WTC11 (cell line): ENCODE data around the gene HMGXB3. TPM values are rescaled to one million over a fixed set of nuclear protein-coding genes. Genes with fewer than 3 reads are reported as not detected.

Source experiments
- CREM ChIP-seq: sonication (generic); formaldehyde crosslinking; IDR thresholded peaks from 2 replicates; pipeline ENCODE4 v1.8.1; 2022; ENCODE audit warnings: mild to moderate bottlenecking, missing genetic modification reagents, moderate library complexity
- ESRRA ChIP-seq: sonication (generic); formaldehyde crosslinking; IDR thresholded peaks from 2 replicates; pipeline ENCODE4 v1.8.1; 2022; ENCODE audit warnings: mild to moderate bottlenecking, missing genetic modification reagents, borderline replicate concordance
- ETV6 ChIP-seq: sonication (generic); formaldehyde crosslinking; IDR thresholded peaks from 2 replicates; pipeline ENCODE4 v1.8.1; 2022; ENCODE audit warnings: mild to moderate bottlenecking, missing genetic modification reagents
- FOXJ3 ChIP-seq: sonication (generic); formaldehyde crosslinking; IDR thresholded peaks from 2 replicates; pipeline ENCODE4 v1.9.0; 2021; ENCODE audit warnings: missing genetic modification reagents, mild to moderate bottlenecking, borderline replicate concordance
- FOXP1 ChIP-seq: sonication (generic); formaldehyde crosslinking; IDR thresholded peaks from 2 replicates; pipeline ENCODE4 v1.8.0; 2022; ENCODE audit warnings: missing genetic modification reagents, mild to moderate bottlenecking, moderate library complexity, borderline replicate concordance
- GABPB1 ChIP-seq: sonication (generic); formaldehyde crosslinking; IDR thresholded peaks from 2 replicates; pipeline ENCODE4 v1.8.1; 2023; ENCODE audit warnings: mild to moderate bottlenecking, missing genetic modification reagents
- IRF2 ChIP-seq: sonication (generic); formaldehyde crosslinking; IDR thresholded peaks from 2 replicates; pipeline ENCODE4 v1.8.0; 2022; ENCODE audit warnings: low read depth, missing genetic modification reagents, borderline replicate concordance
- JAZF1 ChIP-seq: fragments of 250-450 bp; sonication (Bioruptor Pico); IDR thresholded peaks from 2 replicates; pipeline ENCODE4 v1.9.0; 2021; ENCODE audit warnings: moderate library complexity, mild to moderate bottlenecking, inconsistent platforms
- JUN ChIP-seq: sonication (generic); formaldehyde crosslinking; IDR thresholded peaks from 2 replicates; pipeline ENCODE4 v1.8.0; 2023; ENCODE audit warnings: mild to moderate bottlenecking, missing genetic modification reagents
- NFATC4 ChIP-seq: fragments of 250-450 bp; sonication (Bioruptor Pico); IDR thresholded peaks from 2 replicates; pipeline ENCODE4 v1.9.0; 2021; ENCODE audit warnings: mild to moderate bottlenecking
- NFE2L1 ChIP-seq: sonication (generic); formaldehyde crosslinking; IDR thresholded peaks from 2 replicates; pipeline ENCODE4 v1.8.1; 2023; ENCODE audit warnings: missing genetic modification reagents
- NR2C2 ChIP-seq: sonication (generic); formaldehyde crosslinking; IDR thresholded peaks from 2 replicates; pipeline ENCODE4 v1.8.0; 2022; ENCODE audit warnings: mild to moderate bottlenecking, missing genetic modification reagents
- OVOL2 ChIP-seq: fragments of 250-450 bp; sonication (Bioruptor Pico); IDR thresholded peaks from 2 replicates; pipeline ENCODE4 v1.9.0; 2021; ENCODE audit warnings: mild to moderate bottlenecking, borderline replicate concordance
- PRRX2 ChIP-seq: fragments of 250-450 bp; sonication (Bioruptor Pico); IDR thresholded peaks from 2 replicates; pipeline ENCODE4 v1.8.0; 2021; ENCODE audit warnings: mild to moderate bottlenecking
- RORB ChIP-seq: fragments of 250-450 bp; sonication (Bioruptor Pico); IDR thresholded peaks from 2 replicates; pipeline ENCODE4 v1.9.0; 2021; ENCODE audit warnings: mild to moderate bottlenecking
- SMAD3 ChIP-seq: sonication (generic); formaldehyde crosslinking; IDR thresholded peaks from 2 replicates; pipeline ENCODE4 v1.8.0; 2022; ENCODE audit warnings: missing genetic modification reagents, mild to moderate bottlenecking, borderline replicate concordance
- SOX15 ChIP-seq: fragments of 250-450 bp; sonication (Bioruptor Pico); IDR thresholded peaks from 2 replicates; pipeline ENCODE4 v1.9.0; 2021; ENCODE audit warnings: mild to moderate bottlenecking
- ZNF423 ChIP-seq: fragments of 250-450 bp; sonication (Bioruptor Pico); IDR thresholded peaks from 2 replicates; pipeline ENCODE4 v2.1.2; 2022; ENCODE audit warnings: mild to moderate bottlenecking, moderate library complexity
- ZNF671 ChIP-seq: fragments of 250-450 bp; sonication (Bioruptor Pico); IDR thresholded peaks from 2 replicates; pipeline ENCODE4 v1.8.0; 2021; ENCODE audit warnings: mild to moderate bottlenecking
- total RNA-seq: library from RNA; stranded (reverse); gene quantifications from 3 replicates; pipeline ENCODE4 v1.2.3, GENCODE V29; 2021
- TF ChIP-seq, protein P1 (sequence below): sonication (generic); formaldehyde crosslinking; IDR thresholded peaks from 2 replicates; pipeline ENCODE4 v1.8.1; 2023; ENCODE audit warnings: mild to moderate bottlenecking, missing genetic modification reagents, moderate library complexity
- TF ChIP-seq, protein P2 (sequence below): sonication (generic); formaldehyde crosslinking; IDR thresholded peaks from 2 replicates; pipeline ENCODE4 v1.8.0; 2022; ENCODE audit warnings: mild to moderate bottlenecking, missing genetic modification reagents
- TF ChIP-seq, protein P3 (sequence below): sonication (generic); formaldehyde crosslinking; IDR thresholded peaks from 2 replicates; pipeline ENCODE4 v1.8.1; 2023; ENCODE audit warnings: mild to moderate bottlenecking, moderate library complexity, missing genetic modification reagents
- TF ChIP-seq, protein P4 (sequence below): sonication (generic); formaldehyde crosslinking; IDR thresholded peaks from 2 replicates; pipeline ENCODE4 v1.8.0; 2023; ENCODE audit warnings: mild to moderate bottlenecking, missing genetic modification reagents
- TF ChIP-seq, protein P5 (sequence below): fragments of 250-450 bp; sonication (Bioruptor Pico); IDR thresholded peaks from 2 replicates; pipeline ENCODE4 v1.8.0; 2021; ENCODE audit warnings: mild to moderate bottlenecking
- TF ChIP-seq, protein P6 (sequence below): sonication (generic); formaldehyde crosslinking; IDR thresholded peaks from 2 replicates; pipeline ENCODE4 v1.8.1; 2023; ENCODE audit warnings: mild to moderate bottlenecking, missing genetic modification reagents
- TF ChIP-seq, protein P7 (sequence below): sonication (generic); formaldehyde crosslinking; IDR thresholded peaks from 2 replicates; pipeline ENCODE4 v1.8.1; 2023; ENCODE audit warnings: mild to moderate bottlenecking, missing genetic modification reagents, borderline replicate concordance
- TF ChIP-seq, protein P8 (sequence below): sonication (generic); formaldehyde crosslinking; IDR thresholded peaks from 2 replicates; pipeline ENCODE4 v1.8.1; 2022; ENCODE audit warnings: low read depth, missing genetic modification reagents, borderline replicate concordance

Gene HMGXB3
- total RNA-seq, 1 experiment from 2014 or later = 31.6 TPM

DNA sequence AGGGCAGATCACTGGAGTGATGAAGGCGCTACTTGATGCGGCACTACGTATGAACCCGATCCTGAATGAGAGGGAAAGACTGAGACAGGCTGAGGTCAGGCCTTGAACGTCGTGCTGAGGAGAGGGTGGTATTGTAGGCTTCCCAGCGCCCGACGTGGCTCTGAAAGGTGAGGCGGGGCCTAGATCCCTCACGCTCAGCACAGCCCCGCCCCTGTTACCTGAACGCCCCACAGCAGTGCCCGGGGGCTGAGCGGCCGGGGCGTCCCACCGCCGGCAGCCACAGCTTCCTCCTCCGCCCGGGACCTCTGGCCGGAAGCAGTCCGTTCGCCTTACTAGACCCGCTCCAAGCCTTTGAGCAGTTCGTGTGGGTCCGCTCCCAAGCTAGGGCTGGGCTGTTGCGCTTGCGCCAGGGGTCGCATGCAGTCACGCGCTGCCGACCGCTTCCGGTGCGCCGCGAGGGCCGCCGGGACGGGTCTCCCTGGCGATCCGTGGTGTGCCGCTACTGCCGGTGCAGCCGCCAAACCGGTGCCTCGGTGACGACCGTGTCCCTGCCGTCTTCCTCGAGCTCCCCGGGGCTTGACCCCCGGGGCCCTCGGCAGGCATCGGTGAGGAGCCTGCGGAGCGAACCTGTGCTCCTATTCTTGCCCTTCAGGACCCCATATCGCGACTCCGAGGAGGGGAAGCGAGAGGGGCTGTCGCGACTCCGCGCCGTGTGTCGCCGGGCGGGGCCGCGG is at the start of gene HMGXB3, which contains the start of gene TIGD6 (continued):
- TF ChIP-seq, protein P1, sequence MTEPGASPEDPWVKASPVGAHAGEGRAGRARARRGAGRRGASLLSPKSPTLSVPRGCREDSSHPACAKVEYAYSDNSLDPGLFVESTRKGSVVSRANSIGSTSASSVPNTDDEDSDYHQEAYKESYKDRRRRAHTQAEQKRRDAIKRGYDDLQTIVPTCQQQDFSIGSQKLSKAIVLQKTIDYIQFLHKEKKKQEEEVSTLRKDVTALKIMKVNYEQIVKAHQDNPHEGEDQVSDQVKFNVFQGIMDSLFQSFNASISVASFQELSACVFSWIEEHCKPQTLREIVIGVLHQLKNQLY (CRISPR knock-in tag) = no peak
- TF ChIP-seq ZNF671 (CRISPR knock-in tag) (no peak), IRF2 (no peak), NFATC4 (CRISPR knock-in tag) (no peak), FOXP1 (CRISPR knock-in tag) (peak; percentile 89), JUN (no peak), NFE2L1 (CRISPR knock-in tag) (no peak), ZNF423 (CRISPR knock-in tag) (no peak), SMAD3 (peak; percentile 77), FOXJ3 (CRISPR knock-in tag) (no peak), GABPB1 (peak; percentile 91), RORB (CRISPR knock-in tag) (no peak), ESRRA (CRISPR knock-in tag) (no peak; the same call in 1 of the 2 replicates), PRRX2 (CRISPR knock-in tag) (no peak), SOX15 (CRISPR knock-in tag) (no peak), JAZF1 (no peak), OVOL2 (no peak), CREM (CRISPR knock-in tag) (peak; percentile 93), NR2C2 (CRISPR knock-in tag) (peak; percentile 85), ETV6 (CRISPR knock-in tag) (no peak)
- TF ChIP-seq, protein P2, sequence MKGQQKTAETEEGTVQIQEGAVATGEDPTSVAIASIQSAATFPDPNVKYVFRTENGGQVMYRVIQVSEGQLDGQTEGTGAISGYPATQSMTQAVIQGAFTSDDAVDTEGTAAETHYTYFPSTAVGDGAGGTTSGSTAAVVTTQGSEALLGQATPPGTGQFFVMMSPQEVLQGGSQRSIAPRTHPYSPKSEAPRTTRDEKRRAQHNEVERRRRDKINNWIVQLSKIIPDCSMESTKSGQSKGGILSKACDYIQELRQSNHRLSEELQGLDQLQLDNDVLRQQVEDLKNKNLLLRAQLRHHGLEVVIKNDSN (CRISPR knock-in tag) = peak; percentile 98
- TF ChIP-seq, protein P3, sequence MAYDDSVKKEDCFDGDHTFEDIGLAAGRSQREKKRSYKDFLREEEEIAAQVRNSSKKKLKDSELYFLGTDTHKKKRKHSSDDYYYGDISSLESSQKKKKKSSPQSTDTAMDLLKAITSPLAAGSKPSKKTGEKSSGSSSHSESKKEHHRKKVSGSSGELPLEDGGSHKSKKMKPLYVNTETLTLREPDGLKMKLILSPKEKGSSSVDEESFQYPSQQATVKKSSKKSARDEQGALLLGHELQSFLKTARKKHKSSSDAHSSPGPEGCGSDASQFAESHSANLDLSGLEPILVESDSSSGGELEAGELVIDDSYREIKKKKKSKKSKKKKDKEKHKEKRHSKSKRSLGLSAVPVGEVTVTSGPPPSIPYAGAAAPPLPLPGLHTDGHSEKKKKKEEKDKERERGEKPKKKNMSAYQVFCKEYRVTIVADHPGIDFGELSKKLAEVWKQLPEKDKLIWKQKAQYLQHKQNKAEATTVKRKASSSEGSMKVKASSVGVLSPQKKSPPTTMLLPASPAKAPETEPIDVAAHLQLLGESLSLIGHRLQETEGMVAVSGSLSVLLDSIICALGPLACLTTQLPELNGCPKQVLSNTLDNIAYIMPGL (CRISPR knock-in tag) = peak; percentile 72
- TF ChIP-seq, protein P4, sequence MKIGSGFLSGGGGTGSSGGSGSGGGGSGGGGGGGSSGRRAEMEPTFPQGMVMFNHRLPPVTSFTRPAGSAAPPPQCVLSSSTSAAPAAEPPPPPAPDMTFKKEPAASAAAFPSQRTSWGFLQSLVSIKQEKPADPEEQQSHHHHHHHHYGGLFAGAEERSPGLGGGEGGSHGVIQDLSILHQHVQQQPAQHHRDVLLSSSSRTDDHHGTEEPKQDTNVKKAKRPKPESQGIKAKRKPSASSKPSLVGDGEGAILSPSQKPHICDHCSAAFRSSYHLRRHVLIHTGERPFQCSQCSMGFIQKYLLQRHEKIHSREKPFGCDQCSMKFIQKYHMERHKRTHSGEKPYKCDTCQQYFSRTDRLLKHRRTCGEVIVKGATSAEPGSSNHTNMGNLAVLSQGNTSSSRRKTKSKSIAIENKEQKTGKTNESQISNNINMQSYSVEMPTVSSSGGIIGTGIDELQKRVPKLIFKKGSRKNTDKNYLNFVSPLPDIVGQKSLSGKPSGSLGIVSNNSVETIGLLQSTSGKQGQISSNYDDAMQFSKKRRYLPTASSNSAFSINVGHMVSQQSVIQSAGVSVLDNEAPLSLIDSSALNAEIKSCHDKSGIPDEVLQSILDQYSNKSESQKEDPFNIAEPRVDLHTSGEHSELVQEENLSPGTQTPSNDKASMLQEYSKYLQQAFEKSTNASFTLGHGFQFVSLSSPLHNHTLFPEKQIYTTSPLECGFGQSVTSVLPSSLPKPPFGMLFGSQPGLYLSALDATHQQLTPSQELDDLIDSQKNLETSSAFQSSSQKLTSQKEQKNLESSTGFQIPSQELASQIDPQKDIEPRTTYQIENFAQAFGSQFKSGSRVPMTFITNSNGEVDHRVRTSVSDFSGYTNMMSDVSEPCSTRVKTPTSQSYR = no peak
- TF ChIP-seq, protein P5, sequence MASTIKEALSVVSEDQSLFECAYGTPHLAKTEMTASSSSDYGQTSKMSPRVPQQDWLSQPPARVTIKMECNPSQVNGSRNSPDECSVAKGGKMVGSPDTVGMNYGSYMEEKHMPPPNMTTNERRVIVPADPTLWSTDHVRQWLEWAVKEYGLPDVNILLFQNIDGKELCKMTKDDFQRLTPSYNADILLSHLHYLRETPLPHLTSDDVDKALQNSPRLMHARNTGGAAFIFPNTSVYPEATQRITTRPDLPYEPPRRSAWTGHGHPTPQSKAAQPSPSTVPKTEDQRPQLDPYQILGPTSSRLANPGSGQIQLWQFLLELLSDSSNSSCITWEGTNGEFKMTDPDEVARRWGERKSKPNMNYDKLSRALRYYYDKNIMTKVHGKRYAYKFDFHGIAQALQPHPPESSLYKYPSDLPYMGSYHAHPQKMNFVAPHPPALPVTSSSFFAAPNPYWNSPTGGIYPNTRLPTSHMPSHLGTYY (CRISPR knock-in tag) = no peak
- TF ChIP-seq, protein P6, sequence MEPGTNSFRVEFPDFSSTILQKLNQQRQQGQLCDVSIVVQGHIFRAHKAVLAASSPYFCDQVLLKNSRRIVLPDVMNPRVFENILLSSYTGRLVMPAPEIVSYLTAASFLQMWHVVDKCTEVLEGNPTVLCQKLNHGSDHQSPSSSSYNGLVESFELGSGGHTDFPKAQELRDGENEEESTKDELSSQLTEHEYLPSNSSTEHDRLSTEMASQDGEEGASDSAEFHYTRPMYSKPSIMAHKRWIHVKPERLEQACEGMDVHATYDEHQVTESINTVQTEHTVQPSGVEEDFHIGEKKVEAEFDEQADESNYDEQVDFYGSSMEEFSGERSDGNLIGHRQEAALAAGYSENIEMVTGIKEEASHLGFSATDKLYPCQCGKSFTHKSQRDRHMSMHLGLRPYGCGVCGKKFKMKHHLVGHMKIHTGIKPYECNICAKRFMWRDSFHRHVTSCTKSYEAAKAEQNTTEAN (CRISPR knock-in tag) = no peak
- TF ChIP-seq, protein P7, sequence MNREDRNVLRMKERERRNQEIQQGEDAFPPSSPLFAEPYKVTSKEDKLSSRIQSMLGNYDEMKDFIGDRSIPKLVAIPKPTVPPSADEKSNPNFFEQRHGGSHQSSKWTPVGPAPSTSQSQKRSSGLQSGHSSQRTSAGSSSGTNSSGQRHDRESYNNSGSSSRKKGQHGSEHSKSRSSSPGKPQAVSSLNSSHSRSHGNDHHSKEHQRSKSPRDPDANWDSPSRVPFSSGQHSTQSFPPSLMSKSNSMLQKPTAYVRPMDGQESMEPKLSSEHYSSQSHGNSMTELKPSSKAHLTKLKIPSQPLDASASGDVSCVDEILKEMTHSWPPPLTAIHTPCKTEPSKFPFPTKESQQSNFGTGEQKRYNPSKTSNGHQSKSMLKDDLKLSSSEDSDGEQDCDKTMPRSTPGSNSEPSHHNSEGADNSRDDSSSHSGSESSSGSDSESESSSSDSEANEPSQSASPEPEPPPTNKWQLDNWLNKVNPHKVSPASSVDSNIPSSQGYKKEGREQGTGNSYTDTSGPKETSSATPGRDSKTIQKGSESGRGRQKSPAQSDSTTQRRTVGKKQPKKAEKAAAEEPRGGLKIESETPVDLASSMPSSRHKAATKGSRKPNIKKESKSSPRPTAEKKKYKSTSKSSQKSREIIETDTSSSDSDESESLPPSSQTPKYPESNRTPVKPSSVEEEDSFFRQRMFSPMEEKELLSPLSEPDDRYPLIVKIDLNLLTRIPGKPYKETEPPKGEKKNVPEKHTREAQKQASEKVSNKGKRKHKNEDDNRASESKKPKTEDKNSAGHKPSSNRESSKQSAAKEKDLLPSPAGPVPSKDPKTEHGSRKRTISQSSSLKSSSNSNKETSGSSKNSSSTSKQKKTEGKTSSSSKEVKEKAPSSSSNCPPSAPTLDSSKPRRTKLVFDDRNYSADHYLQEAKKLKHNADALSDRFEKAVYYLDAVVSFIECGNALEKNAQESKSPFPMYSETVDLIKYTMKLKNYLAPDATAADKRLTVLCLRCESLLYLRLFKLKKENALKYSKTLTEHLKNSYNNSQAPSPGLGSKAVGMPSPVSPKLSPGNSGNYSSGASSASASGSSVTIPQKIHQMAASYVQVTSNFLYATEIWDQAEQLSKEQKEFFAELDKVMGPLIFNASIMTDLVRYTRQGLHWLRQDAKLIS (CRISPR knock-in tag) = no peak
- TF ChIP-seq, protein P8, sequence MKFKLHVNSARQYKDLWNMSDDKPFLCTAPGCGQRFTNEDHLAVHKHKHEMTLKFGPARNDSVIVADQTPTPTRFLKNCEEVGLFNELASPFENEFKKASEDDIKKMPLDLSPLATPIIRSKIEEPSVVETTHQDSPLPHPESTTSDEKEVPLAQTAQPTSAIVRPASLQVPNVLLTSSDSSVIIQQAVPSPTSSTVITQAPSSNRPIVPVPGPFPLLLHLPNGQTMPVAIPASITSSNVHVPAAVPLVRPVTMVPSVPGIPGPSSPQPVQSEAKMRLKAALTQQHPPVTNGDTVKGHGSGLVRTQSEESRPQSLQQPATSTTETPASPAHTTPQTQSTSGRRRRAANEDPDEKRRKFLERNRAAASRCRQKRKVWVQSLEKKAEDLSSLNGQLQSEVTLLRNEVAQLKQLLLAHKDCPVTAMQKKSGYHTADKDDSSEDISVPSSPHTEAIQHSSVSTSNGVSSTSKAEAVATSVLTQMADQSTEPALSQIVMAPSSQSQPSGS = no peak; the same call in 1 of the 2 replicates
